IMR-90 (cell line): Measurements from ENCODE around the gene RBM10. TPM values are rescaled to one million over a fixed set of nuclear protein-coding genes. Genes with fewer than 3 reads are reported as not detected.
"Not testable (repeated sequence)": the region's sequence is repeated elsewhere in the genome, so short reads cannot be mapped to it uniquely, and the experiment has no call there.

Experiments
- ATAC-seq: fragments of 200-7000 bp; cut with Tn5 transposase; 2 replicates; pipeline ENCODE4 v1.9.1; 2020; ENCODE audit warnings: low read depth, mild to moderate bottlenecking, moderate library complexity
- BruUV-seq: library from RNA; stranded (reverse); fragments of 400-500 nt; replicated peaks from 2 replicates; lab custom pipeline; 2021; lab: Mats Ljungman, UMichigan
- CTCF ChIA-PET: fragments of 300-600 bp; formaldehyde crosslinking; extraction: SDS; loops from one replicate; lab custom pipeline; 2021; ENCODE audit warnings: antibody characterized with exemption; lab: Yijun Ruan, JAX
- POLR2A ChIA-PET: fragments of 300-600 bp; sonication (Branson Sonifier 250); formaldehyde crosslinking; loops from one replicate; lab custom pipeline; 2022; ENCODE audit warnings: antibody characterized with exemption; ENCODE audit not compliant: unreplicated experiment; lab: Charles Lee
- DNase-seq: peaks from one replicate; pipeline ENCODE4 v3.0.0; 2013
- H2AFZ ChIP-seq: replicated peaks from 2 replicates; pipeline ENCODE3; 2013; ENCODE audit warnings: low read length, mild to moderate bottlenecking; ENCODE audit not compliant: poor library complexity
- H2AK5ac ChIP-seq: 2 replicates; pipeline ENCODE4 v1.6.1; 2013; ENCODE audit warnings: low read depth, low read length, inconsistent platforms
- H2AK9ac ChIP-seq: replicated peaks from 2 replicates; pipeline ENCODE3; 2013; ENCODE audit warnings: mild to moderate bottlenecking, low read depth, low read length, moderate library complexity; ENCODE audit not compliant: poor library complexity
- H2BK120ac ChIP-seq: 2 replicates; pipeline ENCODE4 v1.6.1; 2013; ENCODE audit warnings: low read depth, low read length, inconsistent platforms
- H2BK15ac ChIP-seq: 3 replicates; pipeline ENCODE4 v1.6.1; 2013; ENCODE audit warnings: low read depth, low read length, inconsistent platforms
- H2BK20ac ChIP-seq: 2 replicates; pipeline ENCODE4 v1.6.1; 2013; ENCODE audit warnings: low read depth, mild to moderate bottlenecking, inconsistent platforms, low read length, moderate library complexity
- H2BK5ac ChIP-seq: 2 replicates; pipeline ENCODE4 v1.6.1; 2013; ENCODE audit warnings: mild to moderate bottlenecking, low read depth, low read length, inconsistent platforms; ENCODE audit not compliant: poor library complexity, severe bottlenecking
- H3K14ac ChIP-seq: replicated peaks from 2 replicates; pipeline ENCODE4 v1.6.1; 2013; ENCODE audit warnings: low read depth, low read length, inconsistent platforms
- H3K18ac ChIP-seq: 2 replicates; pipeline ENCODE4 v1.6.1; 2013; ENCODE audit warnings: low read depth, low read length, control low read depth
- H3K23ac ChIP-seq: 2 replicates; pipeline ENCODE4 v1.6.1; 2013; ENCODE audit warnings: low read depth, low read length, inconsistent platforms
- H3K27ac ChIP-seq: 2 replicates; pipeline ENCODE4 v1.5.1; 2013; ENCODE audit warnings: mild to moderate bottlenecking, control low read depth, low read length; ENCODE audit not compliant: insufficient read depth
- H3K27me3 ChIP-seq: 2 replicates; pipeline ENCODE4 v1.6.1; 2013; ENCODE audit warnings: low read length; ENCODE audit not compliant: control insufficient read depth, insufficient read depth
- H3K36me3 ChIP-seq: 2 replicates; pipeline ENCODE4 v1.6.1; 2013; ENCODE audit warnings: low read length, mixed read lengths; ENCODE audit not compliant: control insufficient read depth, insufficient read depth
- H3K4ac ChIP-seq: 2 replicates; pipeline ENCODE4 v1.6.1; 2013; ENCODE audit warnings: low read depth, low read length, inconsistent platforms
- H3K4me1 ChIP-seq: 2 replicates; pipeline ENCODE4 v1.6.1; 2013; ENCODE audit warnings: low read length, mixed read lengths; ENCODE audit not compliant: control insufficient read depth, insufficient read depth
- H3K4me2 ChIP-seq: 2 replicates; pipeline ENCODE4 v1.6.1; 2013; ENCODE audit warnings: low read depth, mild to moderate bottlenecking, control low read depth, low read length, moderate library complexity
- H3K4me3 ChIP-seq: 2 replicates; pipeline ENCODE4 v1.5.1; 2013; ENCODE audit warnings: low read depth, mild to moderate bottlenecking, control low read depth, low read length, moderate library complexity; ENCODE audit not compliant: insufficient read depth
- H3K56ac ChIP-seq: 2 replicates; pipeline ENCODE4 v1.6.1; 2013; ENCODE audit warnings: low read length, inconsistent platforms; ENCODE audit not compliant: insufficient read depth; ENCODE audit errors: extremely low read depth
- H3K79me1 ChIP-seq, 2 experiments: 2 replicates each; pipeline ENCODE4 v1.6.1; 2013; ENCODE audit warnings: low read length in 2 of 2, inconsistent platforms in 1 of 2, low read depth in 1 of 2
- H3K9ac ChIP-seq: 2 replicates; pipeline ENCODE4 v1.6.1; 2013; ENCODE audit warnings: low read depth, low read length, control low read depth
- H3K9me1 ChIP-seq: 2 replicates; pipeline ENCODE4 v1.6.1; 2013; ENCODE audit warnings: low read length, inconsistent platforms; ENCODE audit not compliant: insufficient read depth
- H3K9me3 ChIP-seq: 2 replicates; pipeline ENCODE4 v1.6.1; 2013; ENCODE audit warnings: low read length; ENCODE audit not compliant: control insufficient read depth, insufficient read depth
- H4K20me1 ChIP-seq: 2 replicates; pipeline ENCODE4 v1.6.1; 2013; ENCODE audit warnings: low read length, inconsistent platforms; ENCODE audit not compliant: insufficient read depth
- H4K5ac ChIP-seq: 2 replicates; pipeline ENCODE4 v1.6.1; 2013; ENCODE audit warnings: mild to moderate bottlenecking, low read depth, low read length, control low read depth
- H4K8ac ChIP-seq, 2 experiments: 2 replicates each; pipeline ENCODE4 v1.6.1; 2013; ENCODE audit warnings: low read depth in 2 of 2, low read length in 2 of 2, control low read depth in 1 of 2, inconsistent platforms in 1 of 2
- H4K91ac ChIP-seq: 2 replicates; pipeline ENCODE4 v1.6.1; 2013; ENCODE audit warnings: low read depth, low read length, inconsistent platforms; ENCODE audit not compliant: insufficient read depth
- CEBPB ChIP-seq: IDR thresholded peaks from 2 replicates; pipeline ENCODE4 v1.6.1; 2012; ENCODE audit warnings: low read depth, low read length, improper control_type of control experiment
- CTCF ChIP-seq: conservative IDR thresholded peaks from 2 replicates; pipeline ENCODE4 v1.5.1; 2012; ENCODE audit warnings: mild to moderate bottlenecking, low read depth, low read length, improper control_type of control experiment
- WGBS, 2 experiments: methylation state at CpG; one replicate each; pipeline versions ENCODE4 v1.1.5 to v1.1.7; 2013; ENCODE audit warnings: missing lambda C conversion rate in 2 of 2; ENCODE audit not compliant: insufficient read length in 1 of 2; ENCODE audit errors: extremely low coverage in 2 of 2; 5-methylcytosine and 5-hydroxymethylcytosine counted together
- dilution Hi-C: fragments of 300-500 bp; cut with HindIII; formaldehyde crosslinking; loops from one replicate; pipeline ENCODE4 v1.14.3; 2018; ENCODE audit warnings: low sequenced_read_pairs; ENCODE audit not compliant: unreplicated experiment
- in situ Hi-C: fragments of 300-500 bp; cut with MboI; formaldehyde crosslinking; loops from 3 replicates; pipeline ENCODE4 v1.14.3; 2019; ENCODE audit warnings: low sequenced_read_pairs, inconsistent platforms, mixed read lengths
- intact Hi-C: fragments of 100-400 bp; cut with micrococcal nuclease; formaldehyde crosslinking; loops from 2 replicates; pipeline ENCODE4 v1.10.0; 2022
- polyA plus RNA-seq, 3 experiments: library from polyadenylated mRNA; depleted of rRNA; stranded (reverse); fragments of >200 nt; gene quantifications; 2 replicates each; pipeline ENCODE4 v1.2.3, GENCODE V29; 2012; ENCODE audit warnings: low replicate concordance in 1 of 3
- total RNA-seq: library from RNA; depleted of rRNA; stranded (reverse); fragments of >200 nt; gene quantifications from 2 replicates; pipeline ENCODE4 v1.2.3, GENCODE V29; 2012

Gene RBM10
- total and polyA plus RNA-seq, 2 of the 4 experiments (the other 2 are of a cell fraction): 33.4 to 36.0 TPM

GRCh38 chrX:47112316-47112954 is 32.6 kb upstream of the RBM10 start:
- Histone ChIP-seq H3K9me3 (no peaks in the 10 kb centered on the region), H4K5ac (no peak overlapping the region), H3K79me1 (no peaks in the 10 kb centered on the region), H2AFZ (no peak overlapping the region), H4K20me1 (no peaks in the 10 kb centered on the region), H4K8ac (no peak overlapping the region), H2AK5ac (no peak overlapping the region), H4K91ac (no peak overlapping the region), H3K9ac (no peak overlapping the region), H3K4me2 (no peak overlapping the region), H3K4me3 (no peak overlapping the region), H2BK5ac (no peak overlapping the region), H3K27ac (no peak overlapping the region), H3K56ac (no peak overlapping the region), H3K4ac (no peak overlapping the region), H3K23ac (no peak overlapping the region), H3K9me1 (no peaks in the 10 kb centered on the region), H3K18ac (no peak overlapping the region), H3K14ac (no peak overlapping the region), H2BK120ac (no peak overlapping the region), H3K4me1 (no peaks in the 10 kb centered on the region), H3K27me3 (peaks cover 12% of the 10 kb centered on the region), H3K36me3 (no peaks in the 10 kb centered on the region), H2AK9ac (no peak overlapping the region), H2BK15ac (no peak overlapping the region), H2BK20ac (no peak overlapping the region)
- WGBS, 2 experiments: 53% methylated on average over 3 of the region's 9 CpGs; no CpG with 5 or more reads in 1 of the 2 experiments
- intact Hi-C loops (no loop called here), dilution Hi-C loops (no loop called here), in situ Hi-C loops (no loop called here)
- no TSS peak for BruUV-seq
- no peak for TF ChIP-seq CTCF
- TF ChIP-seq CEBPB: no peak
- no peak; the same call in 1 of the 2 replicates for ATAC-seq
- ChIA-PET CTCF (interaction anchor here (1.1 kb wide), 1 partner anchor 19 kb away, joined by 5 read pairs; no protein-coding TSS in a partner anchor), POLR2A (interaction anchor here (0.6 kb wide), 1 partner anchor 10 kb away, joined by 6 read pairs; no protein-coding TSS in a partner anchor)
- DNase-seq: no peak

GRCh38 chrX:47116551-47117110 is 28.4 kb upstream of the RBM10 start:
- H2AK5ac ChIP-seq, H2BK20ac ChIP-seq, intact Hi-C loops, H3K9me1 ChIP-seq, H3K27ac ChIP-seq, POLR2A ChIA-PET, H3K79me1 ChIP-seq, H2AFZ ChIP-seq, H2AK9ac ChIP-seq, H3K56ac ChIP-seq, dilution Hi-C loops, H3K4me2 ChIP-seq, in situ Hi-C loops, H3K4me3 ChIP-seq, H3K36me3 ChIP-seq, H2BK120ac ChIP-seq, H4K91ac ChIP-seq, H3K23ac ChIP-seq, H3K4ac ChIP-seq, ATAC-seq, H3K18ac ChIP-seq, H3K9ac ChIP-seq, H2BK5ac ChIP-seq, H3K14ac ChIP-seq, H4K5ac ChIP-seq, H4K20me1 ChIP-seq, H4K8ac ChIP-seq, H3K9me3 ChIP-seq, H3K4me1 ChIP-seq, H2BK15ac ChIP-seq, DNase-seq, BruUV-seq: not testable (repeated sequence)
- 83% methylated on average over 1 of the region's 7 CpGs; no CpG with 5 or more reads in 1 of the 2 experiments for WGBS, 2 experiments
- peaks cover 10% of the 10 kb centered on the region for H3K27me3 ChIP-seq
- CTCF ChIA-PET: interaction anchor here (0.6 kb wide), 1 partner anchor 1825 kb away, joined by 3 read pairs; no protein-coding TSS in a partner anchor
